Measurements from ENCODE around the gene IRAK3. TPM values are rescaled to one million over a fixed set of nuclear protein-coding genes. Genes with fewer than 3 reads are reported as not detected.

Gene IRAK3
- total RNA-seq, 1 donor: 57.5 TPM

- H3K27me3 ChIP-seq (ENCODE audit: insufficient read depth, low read length): no peaks in the 10 kb centered on the region
- H3K4me1 ChIP-seq (ENCODE audit: insufficient read depth, low read length): peaks cover 51% of the 10 kb centered on the region
- no peak overlapping the region for H3K4me3 ChIP-seq (ENCODE audit: low read length)
- no peaks in the 10 kb centered on the region for H3K9me3 ChIP-seq (ENCODE audit: low read depth, low read length)
These were observed 55.4 kb downstream of the IRAK3 start for GRCh38 chr12:66244446-66244845.

- Histone ChIP-seq H3K9me3 (ENCODE audit: low read depth, low read length) (no peaks in the 10 kb centered on the region), H3K4me1 (ENCODE audit: insufficient read depth, low read length) (peaks cover 18% of the 10 kb centered on the region), H3K27me3 (ENCODE audit: insufficient read depth, low read length) (no peaks in the 10 kb centered on the region), H3K4me3 (ENCODE audit: low read length) (no peak overlapping the region)
These were observed 58.7 kb downstream of the IRAK3 start for GRCh38 chr12:66247741-66248140.

DNA sequence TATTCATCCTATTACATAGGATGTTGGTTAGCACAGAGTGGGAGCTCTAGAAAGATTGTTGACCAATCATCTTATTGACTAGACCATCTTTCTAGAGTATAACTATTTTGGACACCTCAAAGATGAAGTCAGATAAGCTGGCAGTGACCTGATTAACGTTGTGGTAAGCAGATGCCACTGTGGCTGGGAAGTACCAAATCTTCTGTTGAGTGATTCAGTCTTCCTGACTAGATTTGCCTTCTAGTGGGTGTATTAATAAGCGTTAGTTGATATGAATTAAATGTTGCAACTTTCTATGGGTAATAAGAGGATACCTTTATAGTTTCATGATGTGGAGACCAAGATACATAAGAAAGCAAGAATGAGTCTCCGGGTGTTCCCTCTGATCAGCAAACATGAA is 62.0 kb downstream of the IRAK3 start:
- no peaks in the 10 kb centered on the region for H3K27me3 ChIP-seq (ENCODE audit: insufficient read depth, low read length)
- no peaks in the 10 kb centered on the region for H3K9me3 ChIP-seq (ENCODE audit: low read depth, low read length)
- peaks cover 15% of the 10 kb centered on the region for H3K4me1 ChIP-seq (ENCODE audit: insufficient read depth, low read length)
- H3K4me3 ChIP-seq (ENCODE audit: low read length): no peak overlapping the region

DNA sequence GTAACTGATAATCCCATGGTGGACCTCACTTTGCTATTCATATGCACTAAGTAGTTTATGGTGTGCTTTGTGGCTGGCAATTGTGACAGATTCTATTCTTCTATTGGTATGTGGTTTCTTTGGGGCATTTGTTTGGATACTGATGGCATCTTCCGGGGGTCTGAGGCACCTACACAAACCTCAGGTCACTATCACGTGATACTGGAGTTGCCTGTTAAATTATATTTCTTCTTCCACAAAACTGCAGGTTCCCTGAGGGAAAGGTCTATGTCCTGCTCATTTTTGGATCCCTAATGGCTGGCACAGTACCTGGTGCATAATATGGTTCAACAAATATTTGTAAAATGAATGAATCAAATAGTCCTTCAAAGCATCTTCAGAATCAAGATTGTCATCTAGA is 63.8 kb downstream of the IRAK3 start:
- Histone ChIP-seq H3K4me1 (ENCODE audit: insufficient read depth, low read length) (peaks cover 5% of the 10 kb centered on the region), H3K27me3 (ENCODE audit: insufficient read depth, low read length) (no peaks in the 10 kb centered on the region), H3K9me3 (ENCODE audit: low read depth, low read length) (no peaks in the 10 kb centered on the region), H3K4me3 (ENCODE audit: low read length) (no peak overlapping the region)

GRCh38 chr12:66255737-66256136 is 66.7 kb downstream of the IRAK3 start:
- Histone ChIP-seq H3K4me1 (ENCODE audit: insufficient read depth, low read length) (no peaks in the 10 kb centered on the region), H3K27me3 (ENCODE audit: insufficient read depth, low read length) (no peaks in the 10 kb centered on the region), H3K9me3 (ENCODE audit: low read depth, low read length) (no peaks in the 10 kb centered on the region), H3K4me3 (ENCODE audit: low read length) (no peak overlapping the region)

DNA sequence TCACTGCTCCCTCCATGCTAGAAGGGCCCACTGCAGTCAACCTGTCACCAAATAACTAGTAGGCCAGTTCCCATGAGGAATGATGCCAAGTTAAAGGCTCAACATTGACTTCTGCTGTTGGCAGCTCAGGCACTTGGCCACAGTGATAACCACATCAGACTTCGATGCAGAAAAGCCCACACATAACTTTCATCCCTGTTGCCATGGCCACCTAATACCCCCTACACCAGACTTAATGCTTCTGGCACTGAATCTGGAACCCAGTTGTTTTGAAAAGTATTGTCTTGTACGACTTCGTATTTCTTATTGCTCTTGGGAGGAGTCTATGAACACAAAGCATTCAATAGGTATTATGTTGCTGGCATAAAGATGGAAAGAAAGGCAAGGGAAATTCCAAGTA is 69.0 kb downstream of the IRAK3 start:
- H3K27me3 ChIP-seq (ENCODE audit: insufficient read depth, low read length): no peaks in the 10 kb centered on the region
- H3K4me3 ChIP-seq (ENCODE audit: low read length): no peak overlapping the region
- H3K9me3 ChIP-seq (ENCODE audit: low read depth, low read length): no peaks in the 10 kb centered on the region
- no peaks in the 10 kb centered on the region for H3K4me1 ChIP-seq (ENCODE audit: insufficient read depth, low read length)

- Histone ChIP-seq H3K4me1 (ENCODE audit: insufficient read depth, low read length) (peaks cover 16% of the 10 kb centered on the region), H3K9me3 (ENCODE audit: low read depth, low read length) (no peaks in the 10 kb centered on the region), H3K27me3 (ENCODE audit: insufficient read depth, low read length) (no peaks in the 10 kb centered on the region), H3K4me3 (ENCODE audit: low read length) (no peak overlapping the region)
These were observed 73.7 kb downstream of the IRAK3 start for GRCh38 chr12:66262737-66263136.

DNA sequence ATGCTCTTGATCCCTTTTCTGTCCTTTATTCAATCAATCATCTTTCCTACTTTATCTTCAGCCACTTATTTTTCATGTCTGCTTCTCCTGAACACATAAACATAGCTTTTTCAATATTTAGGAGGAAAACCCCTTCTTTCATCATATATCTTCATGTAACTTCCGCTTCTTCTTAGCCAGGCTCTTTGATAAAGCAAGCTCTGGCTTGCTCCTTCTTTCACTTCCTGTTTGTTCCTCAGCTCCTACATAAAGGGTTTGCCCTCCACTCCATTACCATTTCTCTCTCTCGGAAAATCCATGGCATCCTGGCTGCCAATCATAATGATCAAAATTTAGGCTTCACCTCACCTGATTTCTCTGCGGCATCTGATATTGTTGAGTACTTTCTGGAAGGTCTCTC is 79.5 kb downstream of the IRAK3 start:
- Histone ChIP-seq H3K27me3 (ENCODE audit: insufficient read depth, low read length) (no peaks in the 10 kb centered on the region), H3K4me3 (ENCODE audit: low read length) (peak overlapping the region; percentile 0), H3K9me3 (ENCODE audit: low read depth, low read length) (no peaks in the 10 kb centered on the region), H3K4me1 (ENCODE audit: insufficient read depth, low read length) (peaks cover 50% of the 10 kb centered on the region)

DNA sequence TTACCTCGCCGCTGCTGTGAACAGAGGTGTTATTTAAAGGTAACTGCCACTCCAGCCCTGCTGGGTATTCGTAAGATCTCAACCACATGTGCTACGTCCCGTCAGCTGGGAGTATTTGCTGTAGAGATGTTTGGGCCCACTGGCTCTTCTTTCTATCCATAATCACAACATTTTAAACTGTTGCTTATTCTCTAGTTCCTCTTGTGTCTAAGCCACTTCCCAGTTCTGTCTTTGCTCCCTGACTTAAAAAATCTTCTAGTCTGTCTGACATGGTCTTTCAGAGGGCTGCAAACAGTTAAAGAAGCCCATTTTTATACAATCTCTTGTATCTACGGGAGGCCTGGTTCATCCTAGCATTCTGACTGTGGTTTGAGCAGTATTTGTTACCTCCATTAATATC is 80.1 kb downstream of the IRAK3 start:
- Histone ChIP-seq H3K4me1 (ENCODE audit: insufficient read depth, low read length) (peaks cover 50% of the 10 kb centered on the region), H3K9me3 (ENCODE audit: low read depth, low read length) (no peaks in the 10 kb centered on the region), H3K4me3 (ENCODE audit: low read length) (no peak overlapping the region), H3K27me3 (ENCODE audit: insufficient read depth, low read length) (no peaks in the 10 kb centered on the region)

DNA sequence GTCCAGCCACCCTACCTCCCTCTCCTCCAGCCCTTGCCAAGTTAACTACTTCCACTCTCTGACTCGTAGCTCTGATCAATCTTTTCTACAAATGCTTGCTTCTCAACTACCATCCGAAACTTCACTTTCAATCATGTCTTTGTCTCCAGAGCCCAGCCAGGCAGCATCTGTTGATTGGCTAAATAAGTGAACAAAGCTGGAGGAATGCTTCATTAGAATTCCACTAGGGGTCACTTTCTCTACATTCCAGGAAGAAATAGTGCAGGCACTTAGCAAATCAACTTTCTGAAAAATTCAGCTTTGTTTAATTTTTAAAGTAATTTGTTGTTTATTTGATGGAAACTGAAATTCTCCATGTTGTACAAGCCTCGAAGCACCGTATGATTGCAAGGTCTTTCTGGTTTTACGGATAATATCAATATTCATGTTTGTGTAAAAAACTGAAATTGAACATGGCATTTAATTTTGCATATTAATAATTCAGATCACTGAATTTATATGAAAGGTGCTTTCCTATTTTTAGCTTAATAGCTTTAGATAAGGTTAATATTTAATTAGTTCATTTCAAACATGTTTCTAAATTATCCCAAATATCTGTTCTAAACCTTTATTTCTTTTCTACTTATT is 80.9 kb downstream of the IRAK3 start:
- Histone ChIP-seq H3K9me3 (ENCODE audit: low read depth, low read length) (no peaks in the 10 kb centered on the region), H3K4me3 (ENCODE audit: low read length) (no peak overlapping the region), H3K4me1 (ENCODE audit: insufficient read depth, low read length) (peaks cover 50% of the 10 kb centered on the region), H3K27me3 (ENCODE audit: insufficient read depth, low read length) (no peaks in the 10 kb centered on the region)

GRCh38 chr12:66270613-66271012 is 81.6 kb downstream of the IRAK3 start:
- Histone ChIP-seq H3K4me3 (ENCODE audit: low read length) (no peak overlapping the region), H3K9me3 (ENCODE audit: low read depth, low read length) (no peaks in the 10 kb centered on the region), H3K4me1 (ENCODE audit: insufficient read depth, low read length) (peaks cover 50% of the 10 kb centered on the region), H3K27me3 (ENCODE audit: insufficient read depth, low read length) (no peaks in the 10 kb centered on the region)

- no peak overlapping the region for H3K4me3 ChIP-seq (ENCODE audit: low read length)
- no peaks in the 10 kb centered on the region for H3K27me3 ChIP-seq (ENCODE audit: insufficient read depth, low read length)
- H3K4me1 ChIP-seq (ENCODE audit: insufficient read depth, low read length): peaks cover 40% of the 10 kb centered on the region
- H3K9me3 ChIP-seq (ENCODE audit: low read depth, low read length): no peaks in the 10 kb centered on the region
These were observed 83.6 kb downstream of the IRAK3 start for GRCh38 chr12:66272650-66273049.

DNA sequence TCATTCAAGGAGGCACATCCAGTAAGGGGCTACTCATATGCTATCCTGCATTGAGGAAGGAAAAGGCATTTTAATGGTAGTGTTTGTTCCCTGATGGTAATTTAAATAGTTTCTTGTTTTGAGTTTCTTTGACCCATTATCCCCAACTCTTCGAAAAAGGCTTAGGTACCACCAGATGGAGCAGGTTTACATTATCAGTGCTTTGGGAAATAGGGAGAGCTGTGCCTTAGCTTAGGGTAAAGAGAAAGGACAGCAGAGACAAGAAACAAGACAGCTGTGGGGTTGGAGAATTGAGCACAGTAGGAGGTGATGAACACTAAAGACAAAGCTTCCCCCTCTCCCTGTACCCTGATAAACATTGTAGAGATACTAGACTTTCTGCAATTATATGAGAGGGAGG is 84.1 kb downstream of the IRAK3 start:
- Histone ChIP-seq H3K4me1 (ENCODE audit: insufficient read depth, low read length) (peaks cover 35% of the 10 kb centered on the region), H3K4me3 (ENCODE audit: low read length) (no peak overlapping the region), H3K9me3 (ENCODE audit: low read depth, low read length) (no peaks in the 10 kb centered on the region), H3K27me3 (ENCODE audit: insufficient read depth, low read length) (no peaks in the 10 kb centered on the region)

DNA sequence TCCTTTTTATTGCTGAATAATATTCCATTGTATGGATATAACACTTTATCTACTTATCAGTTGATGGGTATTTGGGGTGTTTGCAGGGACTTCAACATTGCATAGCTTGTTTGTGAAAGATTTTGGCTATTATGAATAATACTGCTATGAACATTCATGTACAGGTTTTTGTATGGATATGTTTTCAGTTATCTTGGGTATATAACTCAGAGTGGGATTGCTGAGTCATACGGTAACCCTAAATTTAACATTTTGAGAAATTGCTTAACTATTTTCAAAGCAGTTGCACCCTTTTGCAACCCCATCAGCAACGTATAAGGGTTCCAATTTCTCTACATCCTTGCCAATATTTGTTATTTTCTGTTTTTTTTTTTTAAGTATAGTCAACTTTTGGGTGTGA is 86.0 kb downstream of the IRAK3 start:
- Histone ChIP-seq H3K9me3 (ENCODE audit: low read depth, low read length) (no peaks in the 10 kb centered on the region), H3K4me1 (ENCODE audit: insufficient read depth, low read length) (peaks cover 29% of the 10 kb centered on the region), H3K4me3 (ENCODE audit: low read length) (no peak overlapping the region), H3K27me3 (ENCODE audit: insufficient read depth, low read length) (no peaks in the 10 kb centered on the region)

DNA sequence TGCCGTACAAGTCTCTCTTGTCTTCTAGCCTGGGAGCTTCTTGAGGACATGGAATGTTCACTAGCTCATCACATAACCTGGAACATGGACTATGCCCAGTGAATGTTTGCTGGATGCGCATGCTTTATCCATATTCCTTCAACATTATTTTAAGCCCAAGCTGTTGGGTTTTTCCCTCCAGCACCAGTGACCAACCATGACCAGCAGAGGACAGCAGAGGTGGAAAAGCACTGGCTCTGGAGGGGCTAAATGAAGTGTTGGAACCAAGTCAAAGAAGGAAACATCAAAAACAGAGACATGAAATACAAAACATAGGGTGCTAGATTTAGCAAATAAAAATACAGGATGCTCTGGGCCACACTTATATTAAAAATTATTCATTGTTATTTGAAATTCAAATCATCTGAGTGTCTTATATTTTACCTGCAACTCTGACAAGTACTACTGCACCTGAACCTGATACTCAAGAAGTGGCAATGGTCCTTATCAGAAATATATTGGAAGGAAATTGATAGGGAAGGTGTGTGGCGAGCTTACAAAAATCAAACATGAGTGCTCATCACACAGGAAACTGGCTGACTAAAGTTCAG is 90.2 kb downstream of the IRAK3 start:
- no peaks in the 10 kb centered on the region for H3K27me3 ChIP-seq (ENCODE audit: insufficient read depth, low read length)
- no peak overlapping the region for H3K4me3 ChIP-seq (ENCODE audit: low read length)
- no peaks in the 10 kb centered on the region for H3K9me3 ChIP-seq (ENCODE audit: low read depth, low read length)
- H3K4me1 ChIP-seq (ENCODE audit: insufficient read depth, low read length): peaks cover 32% of the 10 kb centered on the region

DNA sequence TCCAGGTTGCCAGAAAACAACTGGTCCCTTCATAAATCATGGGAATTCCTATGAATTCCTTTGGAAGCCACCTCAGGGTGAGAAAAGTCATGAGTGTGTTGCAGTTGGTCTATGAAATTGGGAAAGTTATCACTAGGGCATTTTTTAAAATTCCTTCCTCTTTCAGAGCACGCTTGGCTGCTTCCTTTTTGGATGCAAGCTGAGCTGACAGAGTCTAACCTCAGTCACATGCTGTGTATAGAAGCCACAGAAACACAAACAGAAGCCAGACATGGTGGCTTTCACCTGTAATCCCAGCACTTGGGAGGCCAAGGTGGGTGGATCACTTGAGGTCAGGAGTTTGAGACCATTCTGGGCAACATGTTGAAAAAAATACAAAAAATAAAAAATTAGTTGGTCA is 91.5 kb downstream of the IRAK3 start:
- Histone ChIP-seq H3K27me3 (ENCODE audit: insufficient read depth, low read length) (no peaks in the 10 kb centered on the region), H3K4me3 (ENCODE audit: low read length) (no peak overlapping the region), H3K9me3 (ENCODE audit: low read depth, low read length) (no peaks in the 10 kb centered on the region), H3K4me1 (ENCODE audit: insufficient read depth, low read length) (peaks cover 32% of the 10 kb centered on the region)

Measured in mononuclear cell (primary cell).